Parathyroid adenoma (tissue), 2 donors: Measurements from ENCODE around the gene PODXL.

Experiments used
- H2AFZ ChIP-seq: fragments of 300-600 bp; sonication (generic); one replicate; pipeline ENCODE4 v1.7.0; 2017; ENCODE audit warnings: antibody characterized with exemption, mild to moderate bottlenecking
- H3K27ac ChIP-seq: fragments of 300-600 bp; sonication (generic); one replicate; pipeline ENCODE4 v1.7.0; 2017
- H3K27me3 ChIP-seq: fragments of 300-600 bp; sonication (generic); one replicate; pipeline ENCODE4 v1.7.0; 2017; ENCODE audit warnings: low read length; ENCODE audit not compliant: control insufficient read depth, insufficient read depth
- H3K36me3 ChIP-seq: fragments of 300-600 bp; sonication (generic); one replicate; pipeline ENCODE4 v1.7.0; 2017; ENCODE audit warnings: low read length; ENCODE audit not compliant: control insufficient read depth, insufficient read depth
- H3K4me1 ChIP-seq: fragments of 300-600 bp; sonication (generic); one replicate; pipeline ENCODE4 v1.7.0; 2017; ENCODE audit warnings: control low read depth
- H3K4me2 ChIP-seq: fragments of 300-600 bp; sonication (generic); one replicate; pipeline ENCODE4 v1.7.0; 2017; ENCODE audit warnings: low read length
- H3K4me3 ChIP-seq: fragments of 300-600 bp; sonication (generic); one replicate; pipeline ENCODE4 v1.7.0; 2017; ENCODE audit warnings: low read depth, low read length
- H3K79me2 ChIP-seq: fragments of 300-600 bp; sonication (generic); one replicate; pipeline ENCODE4 v1.7.0; 2017; ENCODE audit warnings: control low read depth
- H3K9ac ChIP-seq: fragments of 300-600 bp; sonication (generic); one replicate; pipeline ENCODE4 v1.7.0; 2017; ENCODE audit warnings: mild to moderate bottlenecking
- H3K9me3 ChIP-seq: fragments of 300-600 bp; sonication (generic); one replicate; pipeline ENCODE4 v1.7.0; 2017; ENCODE audit warnings: low read length; ENCODE audit not compliant: control insufficient read depth
- TF ChIP-seq, protein P1 (sequence below): fragments of 300-600 bp; sonication (generic); IDR thresholded peaks from one replicate; pipeline ENCODE4 v1.7.0; 2017; ENCODE audit warnings: antibody characterized with exemption, mild to moderate bottlenecking
- donor health status: primary hyperparathyroidism.

Gene PODXL

DNA sequence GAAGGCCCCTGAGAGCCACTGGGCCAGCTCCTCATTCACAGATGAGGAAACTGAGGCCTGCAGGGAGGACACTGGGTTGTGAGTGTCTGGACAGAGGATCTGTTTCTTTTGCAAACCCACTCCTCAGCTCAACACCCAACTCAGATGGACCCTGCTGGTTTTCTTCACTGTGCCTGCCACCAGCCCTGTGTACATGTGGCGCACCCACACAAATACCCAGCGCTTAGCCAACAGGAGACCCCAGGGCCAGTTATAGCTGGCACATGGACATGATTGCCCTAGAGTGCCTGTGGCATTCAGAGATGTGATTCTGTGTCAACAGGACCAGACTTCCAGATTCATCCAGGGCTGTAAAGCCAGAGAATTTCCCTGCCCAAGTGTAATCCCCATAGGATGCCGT lies 12.4 kb downstream of the PODXL start:
- Histone ChIP-seq H2AFZ (no peak overlapping the region), H3K36me3 (no peaks in the 10 kb centered on the region), H3K79me2 (peaks cover 2% of the 10 kb centered on the region), H3K4me1 (no peaks in the 10 kb centered on the region), H3K9ac (no peak overlapping the region), H3K27ac (no peak overlapping the region), H3K9me3 (no peaks in the 10 kb centered on the region), H3K4me2 (no peak overlapping the region), H3K27me3 (no peaks in the 10 kb centered on the region), H3K4me3 (no peak overlapping the region)
- TF ChIP-seq, protein P1, sequence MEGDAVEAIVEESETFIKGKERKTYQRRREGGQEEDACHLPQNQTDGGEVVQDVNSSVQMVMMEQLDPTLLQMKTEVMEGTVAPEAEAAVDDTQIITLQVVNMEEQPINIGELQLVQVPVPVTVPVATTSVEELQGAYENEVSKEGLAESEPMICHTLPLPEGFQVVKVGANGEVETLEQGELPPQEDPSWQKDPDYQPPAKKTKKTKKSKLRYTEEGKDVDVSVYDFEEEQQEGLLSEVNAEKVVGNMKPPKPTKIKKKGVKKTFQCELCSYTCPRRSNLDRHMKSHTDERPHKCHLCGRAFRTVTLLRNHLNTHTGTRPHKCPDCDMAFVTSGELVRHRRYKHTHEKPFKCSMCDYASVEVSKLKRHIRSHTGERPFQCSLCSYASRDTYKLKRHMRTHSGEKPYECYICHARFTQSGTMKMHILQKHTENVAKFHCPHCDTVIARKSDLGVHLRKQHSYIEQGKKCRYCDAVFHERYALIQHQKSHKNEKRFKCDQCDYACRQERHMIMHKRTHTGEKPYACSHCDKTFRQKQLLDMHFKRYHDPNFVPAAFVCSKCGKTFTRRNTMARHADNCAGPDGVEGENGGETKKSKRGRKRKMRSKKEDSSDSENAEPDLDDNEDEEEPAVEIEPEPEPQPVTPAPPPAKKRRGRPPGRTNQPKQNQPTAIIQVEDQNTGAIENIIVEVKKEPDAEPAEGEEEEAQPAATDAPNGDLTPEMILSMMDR = no peak

DNA sequence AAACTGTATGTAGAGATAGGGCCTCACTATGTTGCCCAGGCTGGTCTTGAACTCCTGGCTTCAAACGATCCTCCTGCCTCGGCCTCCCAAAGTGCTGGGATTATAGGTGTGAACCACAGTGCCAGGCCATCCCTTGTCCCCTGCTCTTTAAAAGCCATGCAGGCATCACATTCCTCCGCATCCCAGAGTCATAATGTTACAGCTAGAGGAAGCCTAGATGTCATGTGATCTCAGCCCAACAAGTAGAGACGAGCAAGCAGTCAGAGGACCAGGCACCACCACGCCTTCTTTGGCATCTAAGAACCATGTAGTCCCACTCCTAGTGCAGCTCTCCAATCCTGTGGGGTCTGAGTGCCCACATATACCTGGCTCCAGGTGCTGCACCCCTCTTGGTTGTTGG lies 13.1 kb downstream of the PODXL start:
- H3K79me2 ChIP-seq = peaks cover 2% of the 10 kb centered on the region
- H3K4me1 ChIP-seq = no peaks in the 10 kb centered on the region
- H3K9me3 ChIP-seq = no peaks in the 10 kb centered on the region
- no peak overlapping the region for H3K9ac ChIP-seq
- no peak overlapping the region for H2AFZ ChIP-seq
- no peak overlapping the region for H3K4me3 ChIP-seq
- no peak overlapping the region for H3K4me2 ChIP-seq
- H3K36me3 ChIP-seq = no peaks in the 10 kb centered on the region
- no peak overlapping the region for H3K27ac ChIP-seq
- H3K27me3 ChIP-seq = no peaks in the 10 kb centered on the region
- TF ChIP-seq, protein P1 = no peak

DNA sequence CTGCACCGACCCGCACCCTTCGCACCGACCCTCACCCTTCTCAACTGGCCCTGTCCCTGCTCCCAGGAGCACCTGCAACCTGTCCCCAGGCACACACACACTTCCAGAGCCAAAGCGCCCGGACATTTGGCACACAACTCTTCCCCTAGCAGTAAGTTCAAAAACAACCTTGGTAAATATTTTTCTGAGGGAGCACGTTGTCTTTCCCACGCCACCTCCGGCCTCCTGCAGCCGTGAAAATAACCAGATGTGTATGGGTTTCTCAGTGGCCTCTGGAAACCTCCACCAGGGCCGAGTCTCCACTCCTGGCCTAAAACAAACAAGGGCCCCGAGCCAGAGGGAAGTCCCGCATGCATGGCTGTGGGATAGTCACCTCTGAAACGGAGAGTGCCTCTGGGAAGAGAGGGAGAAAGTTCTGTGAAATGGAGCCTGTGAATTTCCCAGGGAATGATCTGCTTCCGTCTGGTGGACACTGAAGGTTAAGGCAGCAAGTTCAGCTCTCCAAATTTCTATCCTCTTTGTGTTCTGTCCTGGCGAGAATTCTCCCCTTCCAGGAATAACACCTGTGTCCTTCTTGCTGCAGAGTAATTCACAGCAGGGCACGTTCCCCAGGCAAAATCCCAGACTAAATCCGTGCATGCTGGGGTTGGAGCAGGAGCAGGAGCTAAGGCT lies 15.8 kb downstream of the PODXL start:
- Histone ChIP-seq H3K4me1 (no peaks in the 10 kb centered on the region), H3K4me3 (no peak overlapping the region), H3K27ac (no peak overlapping the region), H3K36me3 (no peaks in the 10 kb centered on the region), H2AFZ (no peak overlapping the region), H3K9me3 (no peaks in the 10 kb centered on the region), H3K27me3 (no peaks in the 10 kb centered on the region), H3K9ac (no peak overlapping the region), H3K4me2 (no peak overlapping the region), H3K79me2 (peaks cover 2% of the 10 kb centered on the region)
- TF ChIP-seq, protein P1 = no peak

DNA sequence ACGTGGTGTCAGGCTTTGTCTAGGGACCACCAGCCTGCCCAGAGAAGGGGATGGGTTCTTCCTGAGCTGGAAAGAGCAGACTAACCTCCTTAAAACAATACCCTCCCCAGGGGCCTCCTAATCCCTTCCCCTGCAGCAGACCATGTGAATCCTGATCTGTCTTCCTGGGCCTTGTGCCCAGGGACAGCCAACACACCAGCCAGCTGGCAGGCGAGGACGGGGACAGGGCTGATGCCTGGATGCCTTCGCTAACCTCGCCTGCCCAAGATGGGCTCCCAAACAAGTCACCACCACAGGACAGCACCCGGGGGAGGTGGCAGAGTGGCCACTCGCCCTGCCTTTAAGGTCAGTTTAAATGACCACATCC lies 17.6 kb downstream of the PODXL start:
- Histone ChIP-seq H3K27ac (no peak overlapping the region), H3K4me1 (no peaks in the 10 kb centered on the region), H3K79me2 (no peaks in the 10 kb centered on the region), H3K36me3 (no peaks in the 10 kb centered on the region), H3K27me3 (no peaks in the 10 kb centered on the region), H3K9me3 (no peaks in the 10 kb centered on the region), H3K4me2 (no peak overlapping the region), H2AFZ (no peak overlapping the region), H3K9ac (no peak overlapping the region), H3K4me3 (no peak overlapping the region)
- TF ChIP-seq, protein P1 = no peak
